ENCODE data around the gene OR5K4. TPM values are rescaled to one million over a fixed set of nuclear protein-coding genes. Genes with fewer than 3 reads are reported as not detected.

Gene OR5K4
- total RNA-seq, 1 donor from 2014 or later: not detected

Other genes with a start within 250 kb of the OR5K4 start
- not detected for gene OR5H1, start 223.1 kb upstream of the OR5K4 start, total RNA-seq (ENCODE audit: unreplicated experiment)
- gene OR5H14, start 206.4 kb upstream of the OR5K4 start, total RNA-seq (ENCODE audit: unreplicated experiment): not detected
- not detected for gene OR5H15, start 187.2 kb upstream of the OR5K4 start, total RNA-seq (ENCODE audit: unreplicated experiment)
- not detected for gene OR5H6, start 89.6 kb upstream of the OR5K4 start, total RNA-seq (ENCODE audit: unreplicated experiment)
- not detected for gene OR5H2, start 71.3 kb upstream of the OR5K4 start, total RNA-seq (ENCODE audit: unreplicated experiment)
- not detected for gene OR5K3, start 36.8 kb downstream of the OR5K4 start, total RNA-seq (ENCODE audit: unreplicated experiment)
- not detected for gene OR5K1, start 109.3 kb downstream of the OR5K4 start, total RNA-seq (ENCODE audit: unreplicated experiment)
- not detected for gene OR5K2, start 143.8 kb downstream of the OR5K4 start, total RNA-seq (ENCODE audit: unreplicated experiment)
- gene CLDND1, start 169.0 kb downstream of the OR5K4 start, total RNA-seq (ENCODE audit: unreplicated experiment): 118 TPM
- not detected for gene GPR15, start 178.1 kb downstream of the OR5K4 start, total RNA-seq (ENCODE audit: unreplicated experiment)
- gene CPOX, start 239.8 kb downstream of the OR5K4 start, total RNA-seq (ENCODE audit: unreplicated experiment): 21.5 TPM